DMS79 (cell line): ENCODE measurements around the gene PHACTR3.
A peak's percentile ranks its signal among the peaks of the same experiment; 100 is the strongest.

Experiments used
- DNase-seq: peaks from one replicate; lab custom pipeline; 2025; lab: John Stamatoyannopoulos, UW

PHACTR3 gene

GRCh38 chr20:59698598-59698997, 94.3 kb downstream of the PHACTR3 start:
- DNase-seq: no peak

- DNase-seq: no peak
Observed at GRCh38 chr20:59701236-59701635, 96.9 kb downstream of the PHACTR3 start.

DNA sequence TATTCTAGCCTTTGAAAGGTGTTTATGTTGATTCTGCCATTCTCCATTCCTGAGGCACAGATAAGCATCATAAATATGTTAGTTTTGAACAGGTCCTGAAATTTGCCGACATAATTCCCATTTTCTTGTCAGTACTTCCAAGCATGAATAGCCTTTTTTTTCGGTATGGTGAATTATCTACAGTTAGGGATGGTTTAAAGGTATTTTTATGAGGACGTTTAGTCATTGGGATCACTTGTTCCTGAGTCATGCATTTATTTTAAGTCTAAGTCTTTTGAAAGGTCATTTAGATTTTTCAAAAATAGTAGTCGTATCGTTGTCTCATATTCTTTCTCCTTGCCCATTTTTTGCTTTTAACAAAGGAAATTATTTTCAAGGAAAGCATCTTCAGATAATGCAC, 98.7 kb downstream of the PHACTR3 start:
- DNase-seq: no peak

DNA sequence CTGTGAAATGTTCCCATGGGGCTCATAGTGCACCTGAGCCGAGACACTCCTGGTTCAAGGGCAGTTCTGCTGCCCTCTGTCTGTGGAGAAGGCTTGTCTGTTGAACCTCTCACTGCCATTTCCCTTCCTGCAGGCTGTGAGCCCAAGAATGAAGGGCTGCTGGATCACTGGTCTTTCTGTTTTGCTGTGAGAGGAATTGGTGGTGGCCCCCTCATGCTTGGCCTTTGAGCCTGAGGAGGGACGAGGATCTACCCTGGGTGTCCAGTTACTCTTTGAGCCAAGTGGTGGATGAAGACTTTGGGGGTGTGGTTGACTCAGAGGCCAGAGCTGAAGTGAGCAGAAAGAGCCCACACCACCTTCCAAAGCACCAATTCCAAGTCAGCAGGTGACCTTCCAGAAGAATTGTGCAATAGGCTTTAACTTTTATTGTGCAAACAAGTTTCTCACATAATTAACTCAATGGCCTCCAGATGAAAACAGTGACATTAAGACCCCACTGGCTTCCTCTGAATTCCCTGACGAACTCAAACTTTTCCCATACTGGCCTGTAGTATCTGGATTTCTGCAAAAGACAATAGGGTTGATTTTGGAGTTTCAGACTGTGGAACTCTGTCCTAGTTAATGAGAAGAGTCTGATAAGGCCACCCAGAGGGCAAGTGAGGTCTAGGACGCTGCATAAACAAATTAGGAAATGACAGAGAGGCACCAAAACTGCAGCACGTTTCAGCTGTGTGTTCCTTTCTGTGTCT, 101.5 kb downstream of the PHACTR3 start:
- DNase-seq: no peak

- DNase-seq: no peak
Observed at GRCh38 chr20:59706400-59706693, 102.0 kb downstream of the PHACTR3 start.

- no peak for DNase-seq
Observed at GRCh38 chr20:59708326-59708725, 104.0 kb downstream of the PHACTR3 start.

DNA sequence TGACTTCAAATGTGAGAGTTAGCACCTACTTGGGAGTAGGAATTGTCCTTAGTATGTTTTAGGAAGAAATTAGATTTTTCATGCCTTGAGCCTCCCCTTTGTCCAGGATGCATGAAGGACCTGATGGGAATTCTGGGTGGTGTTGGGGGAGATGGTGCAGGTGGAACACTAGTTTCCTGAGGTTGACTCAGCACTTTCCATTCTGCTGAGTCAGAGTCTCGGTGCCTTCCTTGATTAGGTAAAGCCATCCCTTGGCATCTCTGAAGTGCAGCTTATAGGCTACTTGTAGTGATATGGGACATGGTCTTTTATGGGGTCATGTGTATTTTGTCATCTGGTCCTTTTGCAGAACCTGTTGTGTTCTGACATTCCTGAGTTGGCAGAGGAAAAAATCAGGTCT, 105.3 kb downstream of the PHACTR3 start:
- no peak for DNase-seq

DNA sequence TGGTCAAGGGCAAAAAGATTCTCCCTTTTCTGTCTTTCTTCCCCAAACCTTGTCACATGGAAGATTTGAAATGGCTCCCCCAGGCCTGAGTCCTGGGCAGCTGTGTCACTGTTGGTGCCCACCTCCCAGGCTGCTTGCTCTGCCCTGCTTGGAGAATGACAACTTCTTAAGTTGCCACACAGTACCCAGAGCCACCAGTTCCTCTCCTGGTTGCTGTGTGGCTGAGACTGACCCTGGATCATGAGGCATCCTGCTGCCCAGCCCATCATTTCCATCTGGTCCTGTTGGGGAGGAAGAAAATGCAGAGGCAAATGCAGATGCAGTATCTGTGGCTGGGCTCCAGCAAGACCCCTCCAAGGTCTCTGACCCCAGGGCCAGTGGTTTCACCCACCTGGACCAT, 113.7 kb downstream of the PHACTR3 start:
- no peak for DNase-seq

GRCh38 chr20:59718751-59719150, 114.4 kb downstream of the PHACTR3 start:
- DNase-seq: no peak

GRCh38 chr20:59720013-59720412, 115.7 kb downstream of the PHACTR3 start:
- no peak for DNase-seq

DNA sequence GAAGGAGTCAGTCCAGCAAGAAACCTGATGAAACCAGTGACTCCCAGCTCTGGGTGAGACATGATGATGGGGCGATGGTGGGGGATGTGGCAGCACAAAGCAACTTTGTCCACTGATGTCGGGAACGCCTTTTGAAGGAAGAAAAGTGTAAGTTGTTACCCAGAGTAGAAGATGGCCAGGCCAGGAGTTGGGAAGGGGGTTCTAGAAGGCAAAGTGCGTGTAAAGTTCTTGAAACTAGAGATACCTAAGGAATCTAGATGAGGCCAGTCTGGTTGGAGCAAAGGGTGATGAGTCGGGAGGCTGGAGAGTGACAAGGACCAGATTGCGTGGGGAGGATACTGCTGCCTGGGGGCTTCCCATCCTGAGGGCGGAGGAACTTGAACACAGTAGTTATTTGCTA, 117.0 kb downstream of the PHACTR3 start:
- no peak for DNase-seq

DNA sequence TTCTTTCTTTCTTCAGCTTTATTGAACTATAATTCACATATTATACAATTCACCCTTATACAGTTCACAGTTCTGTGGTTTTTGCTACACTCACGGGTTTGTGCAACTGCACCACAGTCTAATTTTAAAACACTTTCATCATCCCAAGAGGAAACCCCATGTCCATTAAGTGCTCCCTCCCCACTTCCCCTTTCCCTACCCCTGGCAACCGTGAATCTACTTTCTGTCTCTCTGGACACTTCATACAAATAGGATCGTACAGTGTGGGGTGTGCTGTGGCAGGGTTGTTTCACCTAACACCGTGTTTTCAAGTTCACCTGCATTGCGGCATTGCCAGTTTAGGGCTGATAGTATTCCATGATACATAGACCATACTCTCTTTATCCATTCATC, 118.8 kb downstream of the PHACTR3 start:
- no peak for DNase-seq

- DNase-seq: peak; percentile 95
Observed at GRCh38 chr20:59723607-59724456, 119.5 kb downstream of the PHACTR3 start.

DNA sequence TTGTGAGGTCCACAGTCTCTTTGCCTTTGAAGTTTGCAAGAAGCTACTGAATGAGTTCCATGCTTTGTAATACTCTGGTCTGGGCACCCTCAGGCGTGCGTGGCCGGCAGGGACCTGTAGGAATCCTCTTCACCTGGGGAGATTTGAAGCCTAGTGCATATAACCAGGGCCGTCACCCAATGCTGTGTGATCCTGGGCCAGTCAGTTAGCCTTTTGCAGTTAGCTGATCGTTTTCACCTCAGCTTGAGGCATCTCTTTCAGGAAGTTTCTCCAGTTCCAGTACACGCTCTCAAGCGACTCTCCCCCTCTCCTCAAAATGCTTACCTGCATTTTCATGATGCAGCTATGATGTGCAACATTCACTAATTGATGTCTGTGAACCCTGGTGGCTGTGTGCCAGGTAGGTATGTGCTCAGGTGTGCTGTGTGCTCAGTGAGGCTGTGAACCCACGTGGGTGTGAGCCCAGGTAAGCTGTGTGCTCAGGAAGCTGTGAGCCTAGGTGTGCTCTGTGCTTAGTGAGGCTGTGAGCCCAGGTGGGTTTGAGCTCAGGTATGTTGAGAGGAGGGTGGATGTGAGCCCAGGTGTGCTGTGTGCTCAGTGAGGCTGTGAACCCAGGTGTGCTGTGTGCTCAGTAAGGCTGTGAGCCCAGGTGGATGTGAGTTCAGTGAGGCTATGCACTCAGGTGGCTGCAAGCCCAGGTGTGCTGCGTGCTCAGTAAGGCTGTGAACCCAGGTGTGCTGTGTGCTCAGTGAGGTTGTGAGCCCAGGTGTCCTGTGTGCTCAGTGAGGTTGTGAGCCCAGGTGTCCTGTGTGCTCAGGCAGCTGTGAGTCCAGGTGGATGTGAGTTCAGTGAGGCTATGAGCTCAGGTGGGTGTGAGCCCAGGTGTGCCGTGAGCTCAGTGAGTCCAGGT, 120.4 kb downstream of the PHACTR3 start:
- peak; percentile 49 for DNase-seq

GRCh38 chr20:59725476-59726280, 121.3 kb downstream of the PHACTR3 start:
- DNase-seq: no peak

DNA sequence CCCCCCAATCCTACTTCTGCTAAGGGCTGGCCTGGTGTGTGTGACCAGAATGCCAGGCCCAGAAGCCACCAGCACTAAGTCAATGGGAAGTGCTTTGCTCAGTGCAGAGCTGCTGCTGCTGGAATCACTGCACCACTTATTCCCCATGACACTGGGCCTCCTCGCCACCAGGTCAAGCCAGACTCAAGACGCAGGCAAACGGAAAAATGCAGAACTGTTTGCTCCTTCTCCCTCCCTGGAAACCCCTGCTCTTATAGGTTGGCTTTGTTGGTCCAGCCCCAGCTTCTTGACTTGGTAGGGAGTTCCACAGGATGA, 121.9 kb downstream of the PHACTR3 start:
- DNase-seq: no peak

- no peak for DNase-seq
Observed at GRCh38 chr20:59728722-59729430, 124.5 kb downstream of the PHACTR3 start.

GRCh38 chr20:59729506-59729905, 125.2 kb downstream of the PHACTR3 start:
- DNase-seq: no peak

GRCh38 chr20:59730722-59731121, 126.4 kb downstream of the PHACTR3 start:
- no peak for DNase-seq

DNA sequence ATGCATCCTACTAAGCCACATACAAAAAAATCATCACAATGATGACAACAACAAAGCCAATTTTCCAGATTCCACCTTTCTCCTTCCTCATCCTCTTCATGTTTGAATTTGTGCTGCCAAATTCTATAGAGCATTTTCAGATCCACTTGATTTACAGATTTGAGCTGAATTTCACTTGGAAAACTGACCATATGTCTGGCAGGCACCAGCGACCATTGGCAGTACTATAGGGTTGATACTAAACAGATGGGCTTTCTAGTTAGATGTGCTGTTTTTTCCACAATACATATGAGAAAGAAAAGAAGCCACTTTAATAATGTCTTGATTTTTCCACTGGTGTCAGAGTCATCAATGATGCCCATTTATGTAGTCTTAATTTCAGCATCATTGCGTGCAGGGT, 127.0 kb downstream of the PHACTR3 start:
- no peak for DNase-seq

- DNase-seq: no peak
Observed at GRCh38 chr20:59733351-59733750, 129.0 kb downstream of the PHACTR3 start.
